Mesodermal cell (in vitro differentiated cells): ENCODE results near the gene FOXP1.

ENCODE experiments used
- H3K27ac ChIP-seq: 2 replicates; pipeline ENCODE4 v1.7.0; 2013; ENCODE audit warnings: mild to moderate bottlenecking, low read depth, low read length, moderate library complexity; ENCODE audit not compliant: severe bottlenecking
- H3K36me3 ChIP-seq: 2 replicates; pipeline ENCODE4 v1.7.1; 2013; ENCODE audit warnings: mild to moderate bottlenecking, low read length, moderate library complexity; ENCODE audit not compliant: control insufficient read depth, insufficient read depth
- H3K4me1 ChIP-seq: one replicate; pipeline ENCODE4 v1.7.1; 2013; ENCODE audit warnings: mild to moderate bottlenecking, low read length; ENCODE audit not compliant: insufficient read depth, control insufficient read depth, poor library complexity, severe bottlenecking
- H3K4me3 ChIP-seq: 2 replicates; pipeline ENCODE4 v1.7.0; 2013; ENCODE audit warnings: low read length, control low read depth, mild to moderate bottlenecking; ENCODE audit not compliant: insufficient read depth, poor library complexity, severe bottlenecking; ENCODE audit errors: extremely low read depth
- H3K9me3 ChIP-seq: 2 replicates; pipeline ENCODE4 v1.7.1; 2013; ENCODE audit warnings: mild to moderate bottlenecking, low read length, moderate library complexity; ENCODE audit not compliant: control insufficient read depth
- WGBS, 2 experiments: methylation state at CpG; one replicate each; pipeline ENCODE4 v1.1.5; 2013; ENCODE audit warnings: missing lambda C conversion rate in 2 of 2; ENCODE audit not compliant: insufficient coverage in 2 of 2; 5-methylcytosine and 5-hydroxymethylcytosine counted together

The FOXP1 gene

DNA sequence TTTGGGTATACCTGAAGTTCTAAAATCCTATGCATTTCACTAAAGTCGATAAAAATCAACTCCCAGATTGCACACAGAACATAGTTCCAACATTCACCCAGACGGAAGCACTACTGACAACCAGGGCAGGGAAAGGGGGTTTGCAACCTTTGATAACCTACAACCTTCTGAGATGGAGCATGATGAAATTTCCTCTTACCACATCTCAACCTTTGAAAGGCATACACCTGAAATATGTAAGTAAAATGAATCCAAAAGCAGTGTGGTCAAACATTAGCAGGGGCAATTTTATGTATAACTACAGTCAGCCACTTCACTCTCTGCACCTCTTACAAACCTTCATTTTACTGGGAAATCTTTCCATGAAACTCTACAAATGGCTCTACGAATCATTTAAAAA is 184.1 kb downstream of the FOXP1 start:
- no peaks in the 10 kb centered on the region for H3K9me3 ChIP-seq
- 82 to 92% methylated on average over 1 to 3 of the region's 3 CpGs for WGBS, 2 experiments
- H3K4me3 ChIP-seq = no peak overlapping the region
- no peaks in the 10 kb centered on the region for H3K36me3 ChIP-seq
- no peaks in the 10 kb centered on the region for H3K4me1 ChIP-seq
- no peak overlapping the region for H3K27ac ChIP-seq

GRCh38 chr3:71398157-71398836 is 185.2 kb downstream of the FOXP1 start:
- no peak overlapping the region for H3K27ac ChIP-seq
- WGBS, 2 experiments = 83 to 91% methylated on average over 3 of the region's 4 CpGs
- no peaks in the 10 kb centered on the region for H3K9me3 ChIP-seq
- no peaks in the 10 kb centered on the region for H3K4me1 ChIP-seq
- H3K4me3 ChIP-seq = no peak overlapping the region
- H3K36me3 ChIP-seq = no peaks in the 10 kb centered on the region

- Histone ChIP-seq H3K27ac (no peak overlapping the region), H3K4me1 (no peaks in the 10 kb centered on the region), H3K36me3 (no peaks in the 10 kb centered on the region), H3K9me3 (no peaks in the 10 kb centered on the region), H3K4me3 (no peak overlapping the region)
- no CpG with 5 or more reads among the region's 2 CpGs for WGBS, 2 experiments
These were observed 185.8 kb downstream of the FOXP1 start for GRCh38 chr3:71397726-71398125.

GRCh38 chr3:71397046-71397445 is 186.5 kb downstream of the FOXP1 start:
- Histone ChIP-seq H3K4me3 (no peak overlapping the region), H3K4me1 (no peaks in the 10 kb centered on the region), H3K27ac (no peak overlapping the region), H3K36me3 (no peaks in the 10 kb centered on the region), H3K9me3 (no peaks in the 10 kb centered on the region)
- WGBS, 2 experiments = 43 to 55% methylated on average over 2 to 4 of the region's 5 CpGs

DNA sequence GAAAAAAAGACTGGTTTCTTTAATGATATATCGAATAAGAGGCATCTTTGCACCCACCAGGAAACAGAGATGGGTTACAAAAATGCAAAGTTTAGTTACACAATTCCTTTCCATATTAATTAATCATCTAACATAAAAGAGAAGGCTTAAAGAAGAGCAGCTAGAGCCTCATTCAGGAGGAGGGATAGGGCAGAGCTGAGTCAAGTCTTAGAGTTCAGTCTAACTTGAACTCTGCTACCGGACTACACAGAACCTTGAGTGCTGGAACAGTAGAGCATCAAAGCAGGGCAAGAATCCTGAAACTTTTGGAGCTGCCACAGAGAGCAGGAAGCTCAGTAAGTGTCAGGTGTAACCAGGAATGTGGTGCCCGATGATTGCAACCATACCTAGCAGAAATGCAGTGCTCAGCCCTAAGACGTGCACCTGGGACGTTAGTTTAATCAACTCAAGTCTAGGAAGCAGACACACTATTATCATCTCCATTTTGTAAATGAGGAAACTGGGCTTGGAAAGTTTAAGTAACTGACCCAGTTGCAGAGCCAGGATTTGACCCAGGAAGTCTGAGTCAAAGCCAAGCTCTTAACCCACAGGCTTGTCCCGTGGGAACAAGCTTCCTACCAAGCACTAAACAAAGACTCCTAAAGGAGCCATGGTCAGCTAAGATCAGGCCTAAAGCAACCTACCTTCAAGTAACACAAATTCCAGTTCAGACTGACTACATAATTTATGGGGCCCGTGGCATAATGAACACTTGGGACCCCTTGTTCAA is 187.4 kb downstream of the FOXP1 start:
- 80 to 90% methylated on average over 3 of the region's 7 CpGs for WGBS, 2 experiments
- Histone ChIP-seq H3K4me3 (no peak overlapping the region), H3K36me3 (no peaks in the 10 kb centered on the region), H3K9me3 (no peaks in the 10 kb centered on the region), H3K4me1 (no peaks in the 10 kb centered on the region), H3K27ac (no peak overlapping the region)

- H3K4me1 ChIP-seq = peaks cover 5% of the 10 kb centered on the region
- H3K36me3 ChIP-seq = no peaks in the 10 kb centered on the region
- H3K4me3 ChIP-seq = no peak overlapping the region
- H3K27ac ChIP-seq = no peak overlapping the region
- no peaks in the 10 kb centered on the region for H3K9me3 ChIP-seq
- WGBS, 2 experiments = 100% methylated on average over 1 of the region's 3 CpGs; no CpG with 5 or more reads in 1 of the 2 experiments
These were observed 188.1 kb downstream of the FOXP1 start for GRCh38 chr3:71395470-71395869.

GRCh38 chr3:71393745-71394144 is 189.8 kb downstream of the FOXP1 start:
- Histone ChIP-seq H3K4me3 (no peak overlapping the region), H3K9me3 (no peaks in the 10 kb centered on the region), H3K27ac (no peak overlapping the region), H3K36me3 (no peaks in the 10 kb centered on the region), H3K4me1 (peaks cover 5% of the 10 kb centered on the region)
- 93 to 100% methylated on average over 2 of the region's 2 CpGs for WGBS, 2 experiments

DNA sequence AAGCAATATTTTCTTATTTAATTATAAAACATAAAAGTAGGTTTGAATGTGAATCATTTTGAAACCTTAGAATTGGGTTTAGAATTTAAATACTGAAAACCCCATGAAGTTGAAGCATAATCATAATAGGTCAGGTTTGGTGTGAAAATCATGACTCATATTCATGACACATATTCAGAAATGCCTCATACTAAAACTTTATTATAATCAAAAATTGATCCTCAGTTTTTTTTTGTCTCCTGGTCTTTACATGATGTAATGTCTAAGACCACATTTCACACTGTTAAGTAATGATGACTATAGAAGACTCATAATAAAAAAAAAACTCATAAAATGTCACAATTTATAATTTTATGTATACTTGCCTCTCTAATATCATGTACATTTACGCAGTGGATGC is 190.4 kb downstream of the FOXP1 start:
- no CpG with 5 or more reads among the region's 1 CpG for WGBS, 2 experiments
- no peak overlapping the region for H3K4me3 ChIP-seq
- no peaks in the 10 kb centered on the region for H3K9me3 ChIP-seq
- no peaks in the 10 kb centered on the region for H3K36me3 ChIP-seq
- peaks cover 5% of the 10 kb centered on the region for H3K4me1 ChIP-seq
- no peak overlapping the region for H3K27ac ChIP-seq

DNA sequence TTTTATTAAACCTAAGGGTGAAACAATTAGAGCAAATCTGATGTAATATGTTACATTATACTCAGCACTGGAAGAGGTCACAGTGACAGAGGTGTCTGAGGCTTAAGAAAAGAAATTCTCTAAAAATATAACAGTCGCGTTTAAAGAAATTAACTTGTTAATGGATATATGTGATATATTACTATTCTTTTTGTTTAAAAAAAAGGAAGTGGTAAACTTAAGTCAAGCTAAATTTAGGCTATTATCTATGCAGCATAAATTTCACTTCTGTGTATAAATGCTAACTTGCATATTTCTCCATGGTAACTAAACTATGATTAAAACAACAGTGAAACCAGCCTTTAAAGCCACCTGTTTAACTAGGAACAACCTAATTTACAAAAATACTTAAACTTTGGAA is 191.3 kb downstream of the FOXP1 start:
- H3K36me3 ChIP-seq = no peaks in the 10 kb centered on the region
- no CpG with 5 or more reads among the region's 2 CpGs for WGBS, 2 experiments
- no peaks in the 10 kb centered on the region for H3K9me3 ChIP-seq
- H3K4me3 ChIP-seq = no peak overlapping the region
- H3K4me1 ChIP-seq = peaks cover 5% of the 10 kb centered on the region
- no peak overlapping the region for H3K27ac ChIP-seq

DNA sequence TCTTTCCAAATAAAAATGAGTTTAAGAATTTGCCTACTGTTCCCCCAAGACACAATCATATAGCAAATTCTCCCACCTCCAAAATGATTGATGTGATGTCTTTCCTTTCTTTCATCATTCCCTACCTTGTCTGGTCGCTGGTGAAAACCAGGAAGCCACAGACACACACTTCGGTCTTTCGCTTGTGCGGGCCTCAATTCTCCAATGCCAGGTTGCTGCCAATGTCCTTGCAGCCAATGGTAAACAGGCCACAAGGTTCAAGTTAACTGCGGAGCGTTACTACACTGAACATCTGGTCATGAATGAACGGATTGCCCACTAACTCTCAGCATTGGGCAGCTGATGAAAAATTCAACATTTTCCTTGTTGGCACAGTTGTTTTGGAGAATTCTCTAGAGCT is 192.2 kb downstream of the FOXP1 start:
- 95 to 97% methylated on average over 7 of the region's 7 CpGs for WGBS, 2 experiments
- Histone ChIP-seq H3K4me1 (peaks cover 5% of the 10 kb centered on the region), H3K9me3 (peaks cover 4% of the 10 kb centered on the region), H3K27ac (no peak overlapping the region), H3K4me3 (no peak overlapping the region), H3K36me3 (no peaks in the 10 kb centered on the region)
